ENCODE measurements around the gene MMEL1.

- TF ChIP-seq, protein P1, sequence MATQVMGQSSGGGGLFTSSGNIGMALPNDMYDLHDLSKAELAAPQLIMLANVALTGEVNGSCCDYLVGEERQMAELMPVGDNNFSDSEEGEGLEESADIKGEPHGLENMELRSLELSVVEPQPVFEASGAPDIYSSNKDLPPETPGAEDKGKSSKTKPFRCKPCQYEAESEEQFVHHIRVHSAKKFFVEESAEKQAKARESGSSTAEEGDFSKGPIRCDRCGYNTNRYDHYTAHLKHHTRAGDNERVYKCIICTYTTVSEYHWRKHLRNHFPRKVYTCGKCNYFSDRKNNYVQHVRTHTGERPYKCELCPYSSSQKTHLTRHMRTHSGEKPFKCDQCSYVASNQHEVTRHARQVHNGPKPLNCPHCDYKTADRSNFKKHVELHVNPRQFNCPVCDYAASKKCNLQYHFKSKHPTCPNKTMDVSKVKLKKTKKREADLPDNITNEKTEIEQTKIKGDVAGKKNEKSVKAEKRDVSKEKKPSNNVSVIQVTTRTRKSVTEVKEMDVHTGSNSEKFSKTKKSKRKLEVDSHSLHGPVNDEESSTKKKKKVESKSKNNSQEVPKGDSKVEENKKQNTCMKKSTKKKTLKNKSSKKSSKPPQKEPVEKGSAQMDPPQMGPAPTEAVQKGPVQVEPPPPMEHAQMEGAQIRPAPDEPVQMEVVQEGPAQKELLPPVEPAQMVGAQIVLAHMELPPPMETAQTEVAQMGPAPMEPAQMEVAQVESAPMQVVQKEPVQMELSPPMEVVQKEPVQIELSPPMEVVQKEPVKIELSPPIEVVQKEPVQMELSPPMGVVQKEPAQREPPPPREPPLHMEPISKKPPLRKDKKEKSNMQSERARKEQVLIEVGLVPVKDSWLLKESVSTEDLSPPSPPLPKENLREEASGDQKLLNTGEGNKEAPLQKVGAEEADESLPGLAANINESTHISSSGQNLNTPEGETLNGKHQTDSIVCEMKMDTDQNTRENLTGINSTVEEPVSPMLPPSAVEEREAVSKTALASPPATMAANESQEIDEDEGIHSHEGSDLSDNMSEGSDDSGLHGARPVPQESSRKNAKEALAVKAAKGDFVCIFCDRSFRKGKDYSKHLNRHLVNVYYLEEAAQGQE (IDR thresholded peaks at IDR 0.05; ENCODE audit: borderline replicate concordance in 1 of 2, low read depth in 1 of 2, low read length in 2 of 2): no peak
- TF ChIP-seq RAD21 (CRISPR knock-in tag; IDR thresholded peaks at IDR 0.05): no peak
Observed at GRCh38 chr1:2596530-2597333, 36.1 kb downstream of the MMEL1 start.

Measured in HepG2 (cell line).